Left forelimb (tissue), 1 donor: ENCODE measurements around the gene TLE1.
"Not testable (repeated sequence)": the region's sequence is repeated elsewhere in the genome, so short reads cannot be mapped to it uniquely, and the experiment has no call there.

Experiments used
- DNase-seq: peaks from one replicate; pipeline ENCODE4 v3.0.0-alpha.2; 2018; ENCODE audit warnings: low spot score

TLE1 gene

GRCh38 chr9:81599837-81600236 is 89.5 kb downstream of the TLE1 start:
- DNase-seq: no peak

DNA sequence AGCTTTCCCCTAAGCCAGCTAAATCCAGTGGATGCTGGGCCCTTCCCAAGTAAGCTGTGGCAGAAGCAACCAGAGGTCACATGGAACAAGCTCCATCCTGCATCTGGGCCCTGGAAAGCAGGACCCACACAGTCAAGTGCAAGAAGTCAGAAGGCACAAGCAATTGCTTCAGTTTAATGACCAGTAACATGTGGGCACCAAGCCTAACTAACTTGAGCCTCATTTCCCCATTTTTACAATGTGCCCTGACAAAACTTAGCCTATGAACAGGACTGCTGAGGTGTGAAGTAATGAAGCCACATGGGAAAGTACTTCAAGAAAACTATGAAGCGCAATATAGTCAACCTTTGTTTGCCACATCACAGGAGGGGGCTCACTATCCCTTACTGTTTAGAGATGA is 90.5 kb downstream of the TLE1 start:
- no peak for DNase-seq

DNA sequence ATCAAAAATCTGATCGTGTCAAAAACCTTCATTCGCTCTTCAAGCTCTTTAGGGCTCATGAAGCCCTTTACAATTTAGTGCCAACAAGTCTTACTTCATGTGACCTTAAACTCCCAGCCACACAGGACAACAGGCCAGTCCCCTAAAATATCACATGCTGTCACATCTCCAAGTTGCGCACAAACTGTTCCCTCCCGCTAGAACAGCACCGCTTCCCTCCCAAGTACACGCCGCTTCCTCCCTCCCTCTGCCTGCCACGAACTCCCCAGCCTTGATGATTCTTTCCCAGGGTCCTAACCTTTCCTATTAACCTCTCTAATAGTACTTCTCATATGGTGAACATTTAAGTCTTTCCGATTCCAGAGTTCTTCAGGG is 91.2 kb downstream of the TLE1 start:
- DNase-seq: no peak

DNA sequence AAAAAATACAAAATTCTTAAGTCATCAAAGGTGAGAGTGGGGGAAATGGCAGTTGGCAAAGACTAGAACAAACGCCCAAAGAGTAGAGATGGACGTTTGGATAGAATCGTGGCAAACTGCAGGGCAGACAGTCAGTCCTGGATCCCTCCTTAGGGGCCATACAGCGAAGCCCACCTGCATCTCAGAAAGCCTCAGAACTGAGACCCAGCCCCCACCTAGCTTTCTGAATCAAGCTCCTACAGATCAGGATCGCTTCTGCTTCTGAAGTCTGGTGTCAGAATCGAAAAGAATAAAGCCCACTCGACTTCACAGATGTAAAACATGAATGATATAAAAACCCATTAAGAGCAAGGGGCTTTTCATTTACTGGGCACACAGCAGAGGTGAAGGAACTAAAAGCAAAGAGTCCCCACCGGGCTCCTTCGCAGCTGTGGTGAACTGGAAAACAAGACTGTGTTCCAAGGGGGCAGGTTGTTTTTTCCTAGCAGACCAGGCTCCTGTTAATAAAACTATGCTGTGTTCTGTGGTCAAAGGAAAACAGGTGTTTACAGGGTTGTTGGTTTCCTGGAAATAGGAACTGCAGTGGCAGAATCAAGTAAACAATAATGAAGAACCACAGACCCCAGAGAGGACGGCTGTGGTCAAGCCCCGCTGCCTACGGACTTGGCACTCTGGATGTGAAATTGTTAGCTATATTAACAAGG is 91.8 kb downstream of the TLE1 start:
- DNase-seq: no peak

DNA sequence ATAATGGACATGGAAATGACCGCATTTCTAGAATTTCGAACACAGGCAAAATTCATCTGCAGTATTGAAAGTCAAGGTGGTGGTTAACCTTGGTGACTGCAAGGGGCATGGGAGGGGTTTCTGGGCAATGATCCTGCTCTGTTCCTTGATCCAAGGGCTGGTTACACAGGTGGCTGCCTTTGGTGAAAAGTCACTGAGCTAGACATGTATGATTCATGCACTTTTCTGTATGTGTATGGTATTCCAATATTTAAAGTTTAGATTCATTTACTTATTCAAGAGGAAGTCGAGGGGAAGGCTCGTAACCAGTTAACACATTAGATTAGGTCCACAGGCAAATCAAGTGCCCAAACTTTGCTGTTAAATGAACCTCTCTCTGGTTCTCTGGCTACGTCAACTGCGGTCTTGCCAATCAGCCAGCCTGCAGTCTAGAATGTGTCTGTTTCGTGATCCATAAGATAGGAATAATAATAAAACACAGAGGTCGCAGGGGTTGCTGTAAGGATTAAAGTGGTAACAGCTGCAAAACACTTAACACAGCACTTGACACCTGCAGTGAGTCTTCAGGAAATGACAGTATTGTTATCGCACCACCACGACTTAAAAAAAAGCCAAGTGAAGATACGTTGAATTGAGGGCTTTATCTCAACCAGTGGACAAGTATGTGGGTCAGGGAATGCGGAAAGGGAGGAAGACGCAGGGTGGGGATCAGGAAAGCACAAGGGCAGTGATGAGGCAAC is 92.5 kb downstream of the TLE1 start:
- no peak for DNase-seq

DNA sequence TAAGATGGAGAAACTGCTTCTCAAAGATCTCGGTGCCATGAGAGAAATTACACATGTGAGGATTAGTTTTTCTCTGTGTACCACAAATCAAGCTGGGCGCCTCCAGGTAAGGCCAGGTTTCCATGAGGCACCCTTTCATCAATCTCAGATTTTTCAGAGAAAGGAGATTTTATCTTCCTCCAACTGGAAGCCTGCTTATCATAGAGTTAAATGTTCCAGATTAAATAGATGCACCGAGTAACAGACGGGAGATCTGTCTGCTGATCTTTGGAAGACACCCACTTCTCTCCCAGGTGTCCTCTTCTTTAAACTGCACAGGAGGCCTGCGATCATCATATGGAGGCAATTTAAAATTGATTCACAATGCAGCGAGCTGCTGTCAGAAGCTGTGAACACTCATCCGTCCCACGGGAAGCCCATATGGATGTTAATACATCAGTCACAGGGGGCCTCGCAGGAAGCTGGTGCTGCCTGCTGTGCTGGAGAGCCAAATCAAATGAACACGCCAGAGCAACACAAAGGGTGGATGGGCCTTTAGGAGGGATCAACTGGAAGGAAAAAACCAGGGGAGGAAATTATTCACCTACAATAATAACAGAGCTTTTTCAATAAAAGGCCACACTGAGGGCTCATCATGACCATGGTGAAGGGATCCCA is 93.3 kb downstream of the TLE1 start:
- DNase-seq: no peak

- DNase-seq: not testable (repeated sequence)
Observed at GRCh38 chr9:81595293-81595692, 94.1 kb downstream of the TLE1 start.

DNA sequence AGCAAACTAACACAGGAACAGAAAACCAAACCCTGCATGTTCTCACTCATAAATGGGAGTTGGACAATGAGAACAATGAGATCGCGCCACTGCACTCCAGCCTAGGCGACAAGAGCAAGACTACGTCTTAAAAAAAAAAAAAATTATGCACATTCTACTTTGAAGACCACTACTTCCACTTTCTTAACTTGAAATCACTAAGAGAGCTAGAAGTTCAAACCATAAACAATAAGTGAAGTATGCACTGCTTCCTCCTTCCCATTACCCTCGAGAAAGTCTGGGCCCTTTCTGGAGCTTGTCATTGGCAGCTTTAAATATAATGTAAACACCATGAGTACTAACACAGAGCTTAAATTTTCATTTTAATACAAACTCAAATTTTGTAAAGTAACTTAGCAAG is 94.9 kb downstream of the TLE1 start:
- DNase-seq: no peak

DNA sequence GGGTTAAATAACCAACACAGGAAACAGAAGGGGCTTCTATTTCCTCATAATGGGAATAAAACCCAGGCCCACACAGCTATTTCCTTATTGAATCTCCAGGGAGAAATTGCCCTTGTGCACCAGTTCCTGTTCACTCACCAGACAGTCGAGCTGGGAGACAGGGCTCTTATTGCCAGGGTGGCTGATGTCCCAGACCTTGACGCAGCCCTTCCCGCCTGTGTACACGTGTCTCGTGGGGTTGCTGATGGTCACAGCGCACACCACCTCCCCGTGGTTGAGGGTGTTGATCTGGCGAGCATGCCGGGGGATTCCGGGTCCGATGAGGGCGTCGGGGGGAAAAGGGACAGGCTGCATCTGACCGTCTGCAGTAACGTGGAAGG is 96.5 kb downstream of the TLE1 start:
- no peak for DNase-seq

- DNase-seq: no peak
Observed at GRCh38 chr9:81591791-81592190, 97.6 kb downstream of the TLE1 start.

DNA sequence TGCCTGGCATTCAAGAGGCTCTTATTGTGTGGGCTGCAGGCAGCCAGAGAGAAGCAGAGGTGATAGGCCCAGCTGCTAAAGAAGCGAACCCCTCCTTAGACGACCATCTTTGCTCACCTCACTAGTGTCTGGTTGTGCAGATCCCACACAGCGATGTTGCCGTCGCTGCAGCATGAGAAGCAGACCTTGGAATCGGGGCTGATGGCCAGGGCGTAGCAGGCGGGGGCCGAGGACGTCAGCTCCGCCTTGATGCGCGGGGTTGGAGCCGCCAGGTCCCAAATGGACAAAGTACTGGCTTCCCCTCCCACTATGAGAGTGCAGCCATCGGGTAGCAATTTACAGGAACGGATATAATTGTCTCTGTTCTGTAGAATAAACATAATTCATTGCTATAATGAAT is 98.7 kb downstream of the TLE1 start:
- no peak for DNase-seq

GRCh38 chr9:81589819-81590218 is 99.5 kb downstream of the TLE1 start:
- DNase-seq: no peak

DNA sequence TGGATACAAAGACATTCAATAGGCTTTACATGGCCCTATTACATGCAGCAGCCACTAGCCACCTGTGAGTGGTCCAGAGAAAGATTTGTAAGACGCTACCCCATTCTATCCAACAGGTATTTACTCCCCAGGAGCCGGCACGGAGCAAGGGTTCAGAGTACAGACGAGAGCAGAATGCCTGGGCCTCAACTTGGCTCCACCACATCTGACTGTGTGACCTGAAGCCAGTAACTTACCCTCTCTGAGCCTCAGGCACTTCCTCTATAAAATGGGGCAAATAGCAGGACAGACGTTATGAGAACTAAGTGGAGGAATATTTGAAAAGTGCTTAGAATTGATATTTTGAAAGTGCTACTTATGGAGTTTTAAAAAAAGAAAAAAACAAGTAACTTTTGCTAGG is 100.0 kb downstream of the TLE1 start:
- DNase-seq: no peak

DNA sequence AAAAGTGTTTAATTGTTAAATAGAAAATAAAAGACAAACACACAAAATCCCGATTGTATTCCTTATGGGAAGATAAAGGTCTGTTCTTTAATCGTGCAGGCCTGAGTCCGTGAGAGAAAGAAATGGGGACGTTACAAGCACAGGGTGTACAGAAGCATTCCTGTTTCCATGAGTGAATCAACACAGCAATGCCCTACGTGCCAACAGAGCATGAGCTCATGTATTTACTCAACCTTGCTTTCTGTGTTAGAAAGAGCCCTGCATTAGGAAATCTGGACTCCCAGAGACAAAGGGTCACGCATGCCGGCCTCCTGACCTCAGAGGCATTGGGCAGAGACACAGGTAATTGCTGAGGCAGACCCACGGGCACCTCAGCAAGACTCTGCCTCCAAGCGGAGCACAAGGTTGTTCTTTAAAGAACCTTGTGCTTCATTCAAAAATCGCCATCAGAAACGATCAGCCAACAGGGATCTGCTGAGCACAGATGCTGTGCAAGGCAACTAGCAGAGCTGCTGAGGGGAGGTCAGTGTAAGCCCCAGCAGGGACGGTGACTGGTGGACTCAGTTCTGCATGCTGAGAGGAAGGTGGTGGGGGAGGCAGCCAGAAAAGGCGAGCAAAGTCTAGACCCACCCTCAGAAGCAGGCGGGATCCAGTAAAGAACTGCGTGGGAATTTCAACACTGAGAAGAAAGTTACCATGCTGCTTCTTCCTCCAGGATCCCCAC is 101.0 kb downstream of the TLE1 start:
- no peak for DNase-seq

DNA sequence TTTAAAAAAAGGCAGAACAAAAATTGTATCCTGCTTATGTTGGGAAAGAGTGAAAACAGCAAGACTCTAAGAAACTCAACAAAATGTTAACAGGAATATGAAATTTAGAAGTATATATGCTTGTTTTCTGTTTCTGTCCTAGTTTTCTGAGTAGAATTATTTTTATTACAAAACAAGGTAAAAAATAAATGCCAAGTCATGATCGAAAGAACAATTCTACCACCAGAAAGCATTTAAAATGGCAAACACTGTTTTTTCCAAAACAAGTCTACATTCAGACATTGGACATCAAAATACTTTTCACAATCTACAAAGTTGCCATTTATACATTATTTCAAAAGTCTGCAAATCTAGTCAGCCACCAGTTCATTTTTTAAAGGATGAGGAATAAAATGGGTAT is 102.6 kb downstream of the TLE1 start:
- no peak for DNase-seq

- DNase-seq: no peak
Observed at GRCh38 chr9:81585191-81585763, 104.1 kb downstream of the TLE1 start.

DNA sequence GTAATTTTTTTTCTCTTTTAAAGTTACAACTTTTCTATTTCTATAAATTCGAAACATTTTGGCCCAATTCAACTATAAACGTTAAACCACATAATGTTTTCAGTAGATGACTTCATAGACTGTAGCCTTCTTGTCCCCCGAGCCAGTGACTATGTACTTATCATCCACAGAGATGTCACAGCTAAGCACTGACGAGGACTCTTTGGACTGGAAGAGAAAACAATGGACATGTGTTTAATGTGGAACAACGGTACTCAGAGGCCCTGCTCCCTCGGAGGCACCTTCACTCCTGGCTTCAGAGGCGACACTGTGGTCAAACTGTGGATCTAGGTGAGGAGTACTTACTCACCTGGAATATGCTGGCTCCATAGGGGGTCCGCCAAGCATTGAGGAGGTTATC is 105.2 kb downstream of the TLE1 start:
- DNase-seq: no peak

GRCh38 chr9:81581986-81582385 is 107.4 kb downstream of the TLE1 start:
- no peak for DNase-seq

- no peak for DNase-seq
Observed at GRCh38 chr9:81579381-81579780, 110.0 kb downstream of the TLE1 start.

- no peak for DNase-seq
Observed at GRCh38 chr9:81578606-81579005, 110.7 kb downstream of the TLE1 start.

DNA sequence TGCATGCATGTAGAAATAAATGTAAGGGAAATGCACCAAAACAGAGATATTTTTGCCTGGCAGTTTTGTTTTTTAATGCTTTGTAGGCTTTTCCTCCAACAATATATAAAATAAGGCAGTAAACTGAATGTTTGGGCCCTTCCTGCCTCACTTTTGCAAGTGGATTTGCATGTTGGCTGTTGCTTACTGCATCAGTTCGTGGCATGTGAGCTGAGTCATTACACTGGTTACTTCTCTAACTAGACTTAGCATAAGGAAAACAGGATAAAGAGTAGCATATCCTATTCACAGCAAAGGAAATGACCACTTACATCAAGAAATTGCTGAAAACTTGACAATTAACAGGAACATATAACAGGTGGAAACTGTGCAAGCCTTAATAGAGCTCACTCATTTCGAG is 113.4 kb downstream of the TLE1 start:
- DNase-seq: no peak

- DNase-seq: no peak
Observed at GRCh38 chr9:81574405-81574804, 114.9 kb downstream of the TLE1 start.
